ENCODE data around the gene PTGES3L. TPM values are rescaled to one million over a fixed set of nuclear protein-coding genes. Genes with fewer than 3 reads are reported as not detected.

Gene PTGES3L
- total and polyA plus RNA-seq, 5 donors: 31.3 to 60.3 (median 35.8) TPM

DNA sequence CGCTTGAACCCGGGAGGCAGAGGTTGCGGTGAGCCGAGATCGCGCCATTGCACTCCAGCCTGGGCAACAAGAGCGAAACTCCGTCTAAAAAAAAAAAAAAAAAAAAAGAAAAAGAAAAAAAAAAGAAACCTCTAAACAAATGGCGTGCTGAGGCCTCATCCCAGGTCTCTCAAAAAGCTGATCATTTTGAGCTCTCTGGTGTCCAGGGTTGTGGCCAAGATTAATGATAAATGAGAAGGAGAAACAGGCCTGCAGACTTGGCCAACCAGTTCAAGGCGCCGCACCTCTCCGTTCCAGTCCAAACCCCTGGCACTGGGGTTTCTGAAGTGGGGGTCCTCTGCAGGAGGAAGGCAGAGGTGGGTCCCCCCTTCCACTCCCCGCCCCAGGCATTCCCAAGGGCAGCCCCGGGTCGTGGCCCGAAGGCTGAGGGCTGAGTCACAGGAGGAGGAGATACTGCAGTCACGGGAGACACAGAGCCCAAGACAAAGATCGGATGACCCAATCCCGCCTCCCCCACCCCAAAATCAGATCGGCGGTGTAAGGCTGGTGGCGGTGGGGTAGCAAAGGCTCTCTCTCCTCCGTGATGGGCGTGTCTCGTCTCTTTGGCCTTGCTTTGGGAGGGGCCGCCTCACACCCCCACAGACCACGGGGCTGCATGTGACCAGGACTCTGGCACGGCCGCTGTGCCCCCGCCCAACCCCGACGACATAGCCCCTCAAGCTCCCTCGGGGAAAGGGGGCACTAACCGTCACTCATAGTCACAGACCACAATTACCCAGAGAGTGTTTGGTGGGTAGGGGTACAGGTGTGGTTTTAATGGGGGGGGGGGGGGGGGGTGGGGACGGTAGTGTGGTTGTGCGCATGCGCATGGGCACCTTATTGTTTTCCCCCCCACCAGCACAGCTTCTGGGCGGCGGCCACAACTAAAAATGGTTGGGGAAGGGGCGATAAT, 41.2 kb upstream of the PTGES3L start:
- Histone ChIP-seq H3K4me3 (ENCODE audit: low read length) (peak overlapping the region; percentile 68), H3K27ac (ENCODE audit: low read length) (peak overlapping the region; percentile 89), H3K27me3 (ENCODE audit: control insufficient read depth, insufficient read depth) (no peaks in the 10 kb centered on the region), H3K4me1 (ENCODE audit: control insufficient read depth, insufficient read depth, low read length) (peaks cover 7% of the 10 kb centered on the region), H3K9me3 (ENCODE audit: control insufficient read depth, low read length) (no peaks in the 10 kb centered on the region)
- DNase-seq (peak; percentile 83 to 91 (median 89)), ATAC-seq (peak; percentile 41 to 53)
- WGBS: 16% methylated on average over 39 of the region's 40 CpGs
- intact Hi-C loops (cut with DNase I): loop anchor here in 3 of 4 donors (10.0 kb wide), 2 partner anchors 104 to 154 kb away; partner anchors contain the start of genes BRCA1 (in 2 of the 3) and NBR1 (in 1 of the 3)

DNA sequence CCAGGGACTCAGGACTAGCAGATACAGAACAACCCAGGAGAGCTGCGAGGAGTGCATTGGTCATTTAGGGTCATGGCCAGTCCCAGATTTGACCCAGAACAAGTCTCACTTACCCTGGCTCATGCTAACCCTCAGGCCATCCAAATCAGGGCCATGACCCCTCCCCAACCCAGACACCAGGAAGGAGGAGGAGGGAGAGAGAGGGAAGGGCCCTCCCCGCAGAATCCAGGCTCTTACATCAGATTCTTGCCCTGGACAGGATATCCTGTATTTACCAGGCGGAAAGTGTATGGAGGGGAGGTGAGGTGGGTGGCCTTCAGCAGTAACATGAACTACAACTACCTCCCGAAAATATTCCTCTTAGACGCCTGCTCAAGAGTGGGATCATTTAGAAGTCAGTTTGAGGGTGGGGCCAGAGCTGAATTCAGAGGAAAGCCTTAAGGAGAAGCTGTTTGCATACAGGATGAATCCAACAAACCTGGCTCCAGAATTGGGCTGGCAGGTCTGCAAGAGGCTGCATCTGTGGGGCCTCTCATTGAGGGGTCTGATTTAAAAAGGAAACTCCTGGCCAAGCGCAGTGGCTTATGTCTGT, 40.2 kb upstream of the PTGES3L start:
- 53% methylated on average over 6 of the region's 6 CpGs for WGBS
- H3K27ac ChIP-seq (ENCODE audit: low read length): peak overlapping the region; percentile 87
- no peaks in the 10 kb centered on the region for H3K27me3 ChIP-seq (ENCODE audit: control insufficient read depth, insufficient read depth)
- peak in 1 of 2 donors; percentile 29 for ATAC-seq
- no peak overlapping the region for H3K4me3 ChIP-seq (ENCODE audit: low read length)
- H3K4me1 ChIP-seq (ENCODE audit: control insufficient read depth, insufficient read depth, low read length): peaks cover 12% of the 10 kb centered on the region
- no peaks in the 10 kb centered on the region for H3K9me3 ChIP-seq (ENCODE audit: control insufficient read depth, low read length)
- intact Hi-C loops (cut with DNase I): loop anchor here in 3 of 4 donors (10.0 kb wide), 2 partner anchors 105 to 155 kb away; partner anchors contain the start of genes BRCA1 (in 2 of the 3) and NBR1 (in 1 of the 3)
- peak in 2 of 3 donors; percentile 44 to 73 for DNase-seq

DNA sequence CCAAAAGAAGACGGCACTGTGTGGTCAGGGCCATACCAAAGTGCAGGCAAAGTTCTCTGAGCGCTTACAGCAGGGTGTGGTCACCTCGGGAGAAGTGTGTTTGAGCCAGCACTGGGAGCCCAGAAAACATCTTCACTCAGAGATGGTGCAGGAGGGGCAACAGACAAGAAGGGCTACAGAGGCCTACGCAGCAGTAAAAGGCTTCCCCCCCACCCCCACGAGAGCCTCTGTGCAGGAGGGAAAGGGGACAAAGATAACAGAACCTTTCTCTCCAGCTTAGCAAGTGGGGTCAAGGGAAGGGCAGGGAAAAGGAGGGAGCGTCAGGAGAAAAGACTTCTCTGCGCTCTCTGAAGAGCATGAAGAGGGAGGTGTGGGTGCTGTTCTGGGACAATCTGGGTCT, 39.5 kb upstream of the PTGES3L start:
- peaks cover 19% of the 10 kb centered on the region for H3K4me1 ChIP-seq (ENCODE audit: control insufficient read depth, insufficient read depth, low read length)
- H3K9me3 ChIP-seq (ENCODE audit: control insufficient read depth, low read length): no peaks in the 10 kb centered on the region
- H3K27me3 ChIP-seq (ENCODE audit: control insufficient read depth, insufficient read depth): no peaks in the 10 kb centered on the region
- intact Hi-C loops (cut with DNase I): no loop called here
- peak in 1 of 3 donors; percentile 66 for DNase-seq
- no peak overlapping the region for H3K4me3 ChIP-seq (ENCODE audit: low read length)
- no peak for ATAC-seq
- peak overlapping the region; percentile 87 for H3K27ac ChIP-seq (ENCODE audit: low read length)
- 26% methylated on average over 7 of the region's 7 CpGs for WGBS

DNA sequence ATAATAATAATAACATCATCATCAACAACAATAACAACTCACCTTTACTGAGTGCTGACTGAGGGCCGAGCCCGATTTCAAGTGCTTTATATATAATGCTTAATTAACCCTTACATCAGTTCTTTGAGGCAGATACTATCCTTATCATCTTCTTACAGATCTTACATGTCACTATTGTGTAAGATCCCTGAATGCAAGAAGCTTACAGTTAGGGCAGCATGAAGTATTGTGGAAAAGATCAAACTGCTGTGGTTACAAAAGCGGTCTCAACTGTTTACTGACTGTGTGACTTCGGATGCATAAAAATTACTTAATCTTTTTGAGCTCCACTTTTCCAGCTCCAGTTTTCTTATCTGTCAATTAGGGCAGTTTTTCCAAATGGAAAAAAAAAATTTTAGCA, 39.1 kb upstream of the PTGES3L start:
- DNase-seq (no peak), ATAC-seq (no peak)
- intact Hi-C loops (cut with DNase I): no loop called here
- Histone ChIP-seq H3K27me3 (ENCODE audit: control insufficient read depth, insufficient read depth) (no peaks in the 10 kb centered on the region), H3K27ac (ENCODE audit: low read length) (no peak overlapping the region), H3K4me3 (ENCODE audit: low read length) (no peak overlapping the region), H3K4me1 (ENCODE audit: control insufficient read depth, insufficient read depth, low read length) (peaks cover 22% of the 10 kb centered on the region), H3K9me3 (ENCODE audit: control insufficient read depth, low read length) (no peaks in the 10 kb centered on the region)
- 31% methylated on average over 4 of the region's 4 CpGs for WGBS

DNA sequence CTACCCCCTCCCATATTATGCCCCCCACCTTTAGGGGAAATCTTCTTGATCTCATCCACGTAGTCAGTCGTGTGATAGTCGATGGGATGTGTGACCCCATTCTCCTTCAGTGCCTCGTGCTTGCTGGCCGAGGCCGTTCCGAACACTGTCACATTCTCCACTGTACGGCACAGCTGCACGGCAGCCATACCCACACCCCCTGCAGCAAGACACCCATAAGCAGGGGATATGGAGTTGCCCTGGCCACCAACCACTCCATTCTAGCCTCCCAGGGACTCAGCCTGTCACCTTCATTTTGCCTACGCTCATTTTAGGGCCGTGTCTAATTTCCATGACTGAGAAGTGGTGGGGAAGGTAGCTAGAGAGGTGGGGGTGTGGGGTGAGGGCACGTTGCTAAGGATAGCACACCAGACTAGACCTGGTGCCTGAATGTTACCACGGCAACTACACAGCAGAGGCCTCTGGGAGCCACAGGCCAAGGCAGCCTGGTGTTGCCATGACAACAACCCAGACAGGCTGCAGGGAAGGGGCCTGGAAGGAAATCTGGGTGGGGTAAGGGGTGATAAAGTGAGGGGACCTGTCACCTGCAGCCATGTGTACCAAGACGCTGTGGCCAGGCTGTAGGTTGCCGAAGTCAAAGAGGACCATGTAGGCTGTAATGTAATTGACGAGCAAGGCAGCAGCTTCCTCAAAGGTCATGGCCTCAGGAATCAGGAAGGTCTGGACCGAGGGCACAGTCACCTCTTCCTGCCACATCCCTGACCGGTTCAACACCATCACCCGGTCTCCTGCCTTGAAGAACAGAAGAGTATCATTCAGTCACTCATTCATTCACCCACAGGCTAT, 38.4 kb upstream of the PTGES3L start:
- ATAC-seq (no peak), DNase-seq (no peak)
- 59% methylated on average over 19 of the region's 19 CpGs for WGBS
- H3K27ac ChIP-seq (ENCODE audit: low read length): peak overlapping the region; percentile 11
- intact Hi-C loops (cut with DNase I): no loop called here
- no peaks in the 10 kb centered on the region for H3K27me3 ChIP-seq (ENCODE audit: control insufficient read depth, insufficient read depth)
- H3K4me1 ChIP-seq (ENCODE audit: control insufficient read depth, insufficient read depth, low read length): peaks cover 22% of the 10 kb centered on the region
- no peaks in the 10 kb centered on the region for H3K9me3 ChIP-seq (ENCODE audit: control insufficient read depth, low read length)
- H3K4me3 ChIP-seq (ENCODE audit: low read length): no peak overlapping the region

DNA sequence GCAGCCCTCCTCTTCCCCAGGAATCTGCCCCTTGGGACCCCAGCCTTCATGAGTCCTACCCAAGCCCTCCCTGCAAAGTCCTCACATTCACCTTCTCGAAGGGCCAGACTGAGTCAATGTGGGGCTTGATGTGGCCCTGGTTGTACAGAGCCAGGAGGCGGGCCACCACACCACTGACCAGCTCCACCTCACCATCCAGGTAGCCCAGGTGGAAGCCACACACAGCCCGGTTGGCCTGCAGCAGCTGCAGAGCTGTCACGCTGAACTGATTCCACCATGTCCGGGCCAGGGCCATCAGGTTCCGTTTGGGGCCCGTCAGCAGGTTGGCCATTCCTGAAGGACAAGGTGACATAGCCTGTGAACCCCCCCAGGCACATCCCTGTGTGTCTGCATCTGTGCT, 36.3 kb upstream of the PTGES3L start:
- Histone ChIP-seq H3K27ac (ENCODE audit: low read length) (peak overlapping the region; percentile 44), H3K4me3 (ENCODE audit: low read length) (no peak overlapping the region), H3K4me1 (ENCODE audit: control insufficient read depth, insufficient read depth, low read length) (peaks cover 22% of the 10 kb centered on the region), H3K9me3 (ENCODE audit: control insufficient read depth, low read length) (no peaks in the 10 kb centered on the region), H3K27me3 (ENCODE audit: control insufficient read depth, insufficient read depth) (no peaks in the 10 kb centered on the region)
- intact Hi-C loops (cut with DNase I): no loop called here
- DNase-seq (peak in 1 of 3 donors; percentile 51), ATAC-seq (no peak)
- 92% methylated on average over 7 of the region's 7 CpGs for WGBS

DNA sequence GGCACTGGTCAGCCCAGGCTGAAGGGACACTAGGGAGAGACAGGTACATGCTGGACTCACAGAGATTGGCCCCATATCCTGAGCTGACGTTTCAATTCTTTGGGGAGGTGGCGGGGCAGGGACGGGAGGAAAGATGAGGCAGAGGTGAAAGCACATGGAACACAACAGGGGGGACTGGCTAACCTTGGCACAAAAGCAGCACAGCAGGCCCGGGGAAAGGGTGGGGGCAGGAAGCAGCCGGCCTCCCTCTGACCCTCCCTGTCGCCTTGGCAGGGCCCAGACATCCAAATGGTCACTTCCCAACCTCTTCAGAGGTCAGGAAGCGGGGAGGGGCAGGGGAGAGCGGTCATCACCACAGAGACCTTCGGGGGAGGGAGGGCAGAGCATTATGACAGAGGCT, 35.7 kb upstream of the PTGES3L start:
- H3K27ac ChIP-seq (ENCODE audit: low read length): peak overlapping the region; percentile 60
- no peaks in the 10 kb centered on the region for H3K9me3 ChIP-seq (ENCODE audit: control insufficient read depth, low read length)
- peaks cover 22% of the 10 kb centered on the region for H3K4me1 ChIP-seq (ENCODE audit: control insufficient read depth, insufficient read depth, low read length)
- intact Hi-C loops (cut with DNase I): no loop called here
- H3K27me3 ChIP-seq (ENCODE audit: control insufficient read depth, insufficient read depth): no peaks in the 10 kb centered on the region
- DNase-seq (peak; percentile 88 to 91 (median 90)), ATAC-seq (peak; percentile 68 to 77)
- no peak overlapping the region for H3K4me3 ChIP-seq (ENCODE audit: low read length)
- 39% methylated on average over 9 of the region's 9 CpGs for WGBS

DNA sequence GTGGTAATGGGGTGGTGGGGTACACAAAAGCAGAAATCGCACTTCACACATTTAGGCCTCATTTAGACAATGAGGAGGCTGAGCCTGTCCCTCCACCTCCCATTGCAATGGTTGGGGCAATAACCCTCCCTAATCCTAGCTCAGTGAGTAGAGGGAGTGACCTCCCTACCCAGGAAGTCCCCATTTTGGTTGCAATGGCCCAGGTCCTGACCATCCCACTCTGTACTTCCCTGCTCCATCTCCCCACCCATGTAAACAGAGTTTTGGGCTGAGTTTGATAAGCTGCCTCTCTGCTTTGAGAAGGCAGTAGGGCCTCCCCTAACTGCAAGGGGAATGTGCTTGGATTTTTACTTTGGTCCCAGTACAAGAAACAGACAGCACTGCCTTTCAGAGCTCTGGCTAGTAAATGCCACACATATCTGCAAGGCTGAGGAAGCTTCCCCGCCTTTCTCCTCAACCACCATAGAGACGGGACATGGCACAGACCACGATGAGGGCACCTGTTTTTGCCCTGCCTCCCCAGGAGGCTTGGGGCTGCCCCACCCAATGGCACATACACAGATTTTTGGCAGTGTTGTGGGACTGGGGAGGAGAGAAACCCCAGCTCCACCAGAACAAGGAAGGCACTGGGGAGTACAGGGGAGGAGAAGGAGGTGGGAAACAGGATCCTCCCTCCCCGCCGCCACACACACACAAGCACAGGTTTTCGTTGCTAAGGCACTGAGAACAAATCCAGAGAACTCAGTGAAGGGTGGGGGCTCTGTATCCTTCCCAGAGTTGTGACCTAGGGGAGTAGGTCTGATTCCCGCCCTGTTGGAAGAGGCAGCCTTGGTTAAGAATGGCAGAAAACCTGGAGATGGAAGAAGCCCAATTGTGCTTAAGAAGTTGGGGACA, 35.0 kb upstream of the PTGES3L start:
- intact Hi-C loops (cut with DNase I): no loop called here
- peak in 1 of 3 donors; percentile 52 for DNase-seq
- Histone ChIP-seq H3K27ac (ENCODE audit: low read length) (peak overlapping the region; percentile 60), H3K4me1 (ENCODE audit: control insufficient read depth, insufficient read depth, low read length) (peaks cover 22% of the 10 kb centered on the region), H3K4me3 (ENCODE audit: low read length) (no peak overlapping the region), H3K9me3 (ENCODE audit: control insufficient read depth, low read length) (no peaks in the 10 kb centered on the region), H3K27me3 (ENCODE audit: control insufficient read depth, insufficient read depth) (no peaks in the 10 kb centered on the region)
- peak in 1 of 2 donors; percentile 42 for ATAC-seq
- 63% methylated on average over 8 of the region's 8 CpGs for WGBS

DNA sequence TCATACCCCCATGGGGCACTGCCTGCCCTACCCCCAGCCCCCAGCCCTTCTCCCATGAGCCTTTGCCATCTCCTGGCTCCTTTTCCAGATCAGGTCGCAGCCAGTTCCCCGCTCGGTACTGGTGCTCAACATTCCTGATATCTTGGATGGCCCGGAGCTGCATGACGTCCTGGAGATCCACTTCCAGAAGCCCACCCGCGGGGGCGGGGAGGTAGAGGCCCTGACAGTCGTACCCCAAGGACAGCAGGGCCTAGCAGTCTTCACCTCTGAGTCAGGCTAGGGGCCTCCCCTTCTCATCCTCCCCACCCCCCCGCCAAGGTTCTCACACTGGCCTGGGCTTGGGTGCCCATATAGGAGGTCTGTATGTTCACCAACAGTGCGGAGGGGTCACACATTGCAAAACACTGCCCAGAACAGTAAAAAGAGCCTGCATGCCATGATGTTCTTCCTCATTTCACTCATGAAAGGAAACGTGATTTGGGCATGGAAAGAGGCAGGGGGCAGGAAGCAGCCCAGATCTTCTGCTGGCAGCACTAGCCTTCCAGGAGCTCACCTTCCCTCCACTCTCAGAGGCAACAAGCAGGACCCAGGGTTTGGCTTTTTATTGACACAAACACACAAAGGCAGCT, 34.3 kb upstream of the PTGES3L start:
- WGBS: 59% methylated on average over 12 of the region's 12 CpGs
- Histone ChIP-seq H3K27ac (ENCODE audit: low read length) (peak overlapping the region; percentile 60), H3K27me3 (ENCODE audit: control insufficient read depth, insufficient read depth) (no peaks in the 10 kb centered on the region), H3K9me3 (ENCODE audit: control insufficient read depth, low read length) (no peaks in the 10 kb centered on the region), H3K4me1 (ENCODE audit: control insufficient read depth, insufficient read depth, low read length) (peaks cover 20% of the 10 kb centered on the region), H3K4me3 (ENCODE audit: low read length) (no peak overlapping the region)
- ATAC-seq: peak in 1 of 2 donors; percentile 4
- intact Hi-C loops (cut with DNase I): no loop called here
- peak in 1 of 3 donors; percentile 75 for DNase-seq
